NCI-H187 treated with DMSO at 0.1 percent for 48 hours (cell line): Measurements from ENCODE around the gene ITGBL1.

Experiments
- DNase-seq: peaks from one replicate; lab custom pipeline; 2025; lab: John Stamatoyannopoulos, UW

ITGBL1 gene, protein sequence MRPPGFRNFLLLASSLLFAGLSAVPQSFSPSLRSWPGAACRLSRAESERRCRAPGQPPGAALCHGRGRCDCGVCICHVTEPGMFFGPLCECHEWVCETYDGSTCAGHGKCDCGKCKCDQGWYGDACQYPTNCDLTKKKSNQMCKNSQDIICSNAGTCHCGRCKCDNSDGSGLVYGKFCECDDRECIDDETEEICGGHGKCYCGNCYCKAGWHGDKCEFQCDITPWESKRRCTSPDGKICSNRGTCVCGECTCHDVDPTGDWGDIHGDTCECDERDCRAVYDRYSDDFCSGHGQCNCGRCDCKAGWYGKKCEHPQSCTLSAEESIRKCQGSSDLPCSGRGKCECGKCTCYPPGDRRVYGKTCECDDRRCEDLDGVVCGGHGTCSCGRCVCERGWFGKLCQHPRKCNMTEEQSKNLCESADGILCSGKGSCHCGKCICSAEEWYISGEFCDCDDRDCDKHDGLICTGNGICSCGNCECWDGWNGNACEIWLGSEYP

DNA sequence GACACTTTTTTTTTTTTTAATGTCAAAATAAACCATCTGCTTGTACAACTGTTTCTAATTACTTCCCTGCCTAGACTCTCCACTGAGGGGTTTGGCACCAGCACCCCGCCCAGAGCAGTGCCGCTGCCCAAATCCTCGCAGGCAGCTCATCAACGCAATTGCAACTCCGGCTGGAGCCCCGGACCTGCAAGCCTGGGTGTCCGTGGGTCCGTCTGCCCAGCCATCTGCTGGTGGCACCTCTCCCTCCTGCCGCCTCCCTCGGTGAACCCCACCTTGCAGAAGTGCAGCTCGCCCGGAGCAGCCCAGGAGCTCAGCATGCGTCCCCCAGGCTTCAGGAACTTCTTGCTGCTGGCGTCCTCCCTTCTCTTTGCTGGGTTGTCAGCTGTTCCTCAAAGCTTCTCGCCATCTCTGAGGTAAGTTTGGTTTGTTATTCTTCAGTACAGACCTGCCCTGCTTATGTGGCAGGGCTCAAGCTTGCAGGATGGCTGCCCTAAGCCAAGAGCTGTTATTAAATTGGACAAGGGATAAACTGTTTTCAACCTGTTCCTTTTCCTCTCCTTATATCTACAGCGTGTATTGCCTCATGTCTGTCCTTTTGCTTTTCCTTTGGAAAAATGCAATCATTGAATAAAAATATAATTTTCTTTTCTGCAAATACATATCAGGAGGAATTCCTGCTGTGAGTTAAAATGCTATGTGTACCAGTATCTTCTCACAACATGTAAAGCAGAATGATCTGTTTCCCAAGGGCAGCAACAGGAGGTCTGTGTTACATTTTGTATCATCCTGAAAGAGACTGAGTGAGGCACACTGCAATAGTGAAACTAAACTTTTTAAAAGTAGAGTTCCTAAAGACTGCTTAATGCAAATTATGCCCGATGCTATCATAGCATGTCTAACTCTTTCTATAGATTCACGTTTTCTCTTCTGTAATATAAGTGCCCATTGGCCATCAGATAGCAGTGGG is at the start of gene ITGBL1:
Gene ITGBL1, plus strand, starts transcription at position 157 of the 967 bp plus-strand sequence. Its CDS starts 159 bp downstream, at position 316.
- no peak for DNase-seq

DNA sequence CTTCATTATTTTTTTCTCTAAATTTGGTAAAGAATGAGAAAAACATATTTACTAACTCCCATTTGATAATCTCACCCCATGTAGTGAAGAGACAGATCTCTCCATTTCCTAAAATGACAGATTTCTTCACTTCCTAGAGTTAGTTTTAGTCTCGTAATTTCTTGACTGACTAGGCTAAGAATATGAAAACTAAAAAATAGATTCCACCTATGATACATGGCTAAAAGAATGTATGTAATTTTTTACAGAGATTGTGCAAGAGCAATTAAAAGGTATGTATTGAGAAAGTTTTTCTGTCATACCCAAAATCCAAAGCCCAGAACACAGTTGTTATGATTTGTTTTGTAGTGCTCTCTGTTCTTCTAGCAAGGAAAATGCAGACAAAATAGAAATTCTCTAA is 45.7 kb upstream of the ITGBL1 start:
- DNase-seq = no peak

DNA sequence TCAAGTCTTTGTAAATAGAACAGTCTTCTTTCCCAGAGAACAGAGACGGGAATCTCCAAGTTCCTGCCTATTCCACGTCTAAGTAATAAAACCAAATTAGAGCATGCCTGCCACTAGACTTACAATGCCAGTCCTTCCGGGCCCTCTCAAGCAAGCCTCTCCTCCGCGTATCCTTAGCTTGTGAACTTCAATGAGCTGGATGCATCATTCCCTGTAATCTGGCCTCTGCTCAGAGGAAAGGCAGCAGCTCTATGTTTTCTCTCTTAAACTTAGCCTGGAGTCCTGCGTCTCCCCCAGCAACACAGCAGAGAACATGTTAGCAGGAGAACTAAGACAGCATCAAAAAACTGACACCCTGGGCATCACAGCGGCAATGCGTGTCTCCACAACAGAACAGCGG is 44.3 kb upstream of the ITGBL1 start:
- DNase-seq = no peak

DNA sequence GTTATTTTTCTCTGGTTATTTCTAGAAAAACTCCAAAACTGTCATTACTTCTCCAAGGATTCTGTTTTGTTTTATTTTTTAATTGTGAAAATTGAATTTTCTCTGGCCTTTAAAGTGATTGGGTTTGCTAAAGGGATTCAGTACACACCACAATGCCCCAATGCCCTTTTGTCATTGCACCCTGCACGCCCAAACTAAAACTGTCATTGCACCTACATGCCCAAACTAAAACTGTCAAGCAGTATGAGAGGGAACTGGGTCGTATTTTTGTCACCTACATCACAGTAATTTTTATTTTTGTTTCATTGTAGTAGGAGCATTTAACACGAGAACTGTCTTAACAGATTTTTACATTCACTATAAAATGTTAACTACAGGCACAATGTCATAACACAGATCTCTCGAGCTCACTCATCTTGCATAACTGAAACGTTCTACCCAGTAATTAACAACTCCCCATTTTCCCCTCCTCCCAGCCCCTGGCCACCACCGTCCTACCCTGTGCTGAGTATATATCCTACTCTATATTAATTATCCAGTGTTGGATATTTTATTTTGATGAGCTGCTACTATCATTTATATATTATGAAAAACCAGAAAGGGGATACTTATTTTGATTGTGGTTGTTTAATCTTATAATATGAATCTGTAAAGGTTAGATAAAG is 43.4 kb upstream of the ITGBL1 start:
- DNase-seq = no peak

DNA sequence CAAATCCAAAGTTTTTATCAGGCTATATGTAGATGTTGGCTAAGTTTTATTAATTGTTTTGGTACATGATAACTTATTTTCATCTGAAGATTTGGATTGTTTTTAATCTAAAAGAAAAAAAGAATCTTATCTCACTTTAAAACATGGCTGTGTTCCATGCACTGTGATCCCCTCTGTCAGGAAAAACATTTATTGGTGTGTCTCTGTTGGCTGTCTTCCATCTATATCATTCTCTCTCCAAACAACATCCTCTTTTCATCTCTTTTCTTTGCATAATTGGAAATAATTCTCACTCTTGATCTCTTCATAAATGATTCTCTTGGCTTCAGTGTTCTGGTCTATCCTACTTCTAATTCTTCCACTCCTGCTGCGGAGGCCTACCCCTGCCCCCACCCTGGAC is 40.4 kb upstream of the ITGBL1 start:
- DNase-seq = no peak

DNA sequence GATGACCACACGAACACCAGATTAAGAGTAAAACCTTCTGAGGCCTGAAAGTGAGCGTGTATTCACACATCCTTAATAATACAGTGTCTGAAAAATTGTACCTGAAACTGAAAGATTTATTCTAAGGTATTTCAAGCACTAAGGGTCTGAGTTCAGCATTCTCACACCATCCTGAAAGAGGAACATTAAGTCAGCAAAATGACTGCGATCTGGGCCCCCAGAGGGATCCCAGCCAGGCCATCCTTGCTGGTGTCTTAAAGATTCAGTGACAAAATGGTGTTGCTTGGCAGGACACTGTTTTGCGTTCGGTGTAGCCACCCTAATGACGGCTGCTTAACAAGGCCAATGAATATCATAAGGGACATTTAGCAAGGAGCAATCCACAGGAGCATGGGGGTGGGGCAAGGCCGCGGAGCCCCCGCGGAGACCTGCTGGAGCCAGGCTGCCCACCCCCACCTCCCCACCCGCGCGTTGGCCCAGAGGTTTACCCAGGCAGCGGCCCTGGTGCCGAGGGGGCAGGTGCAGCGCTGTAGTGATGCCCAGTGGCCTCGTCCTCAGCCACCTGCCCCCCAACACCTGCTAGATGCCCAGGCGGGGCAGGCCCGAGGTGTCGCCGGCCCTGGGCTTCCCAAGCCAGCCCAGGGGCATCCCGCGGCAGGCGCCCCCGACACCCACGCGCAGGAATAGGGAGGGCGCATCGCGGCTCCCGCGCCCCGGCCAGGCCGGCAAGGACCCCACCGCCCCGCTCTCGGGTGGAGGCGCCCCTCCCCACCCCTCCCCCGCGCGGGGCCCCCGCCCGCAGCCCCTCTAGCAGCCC is 36.9 kb upstream of the ITGBL1 start:
- no peak for DNase-seq

DNA sequence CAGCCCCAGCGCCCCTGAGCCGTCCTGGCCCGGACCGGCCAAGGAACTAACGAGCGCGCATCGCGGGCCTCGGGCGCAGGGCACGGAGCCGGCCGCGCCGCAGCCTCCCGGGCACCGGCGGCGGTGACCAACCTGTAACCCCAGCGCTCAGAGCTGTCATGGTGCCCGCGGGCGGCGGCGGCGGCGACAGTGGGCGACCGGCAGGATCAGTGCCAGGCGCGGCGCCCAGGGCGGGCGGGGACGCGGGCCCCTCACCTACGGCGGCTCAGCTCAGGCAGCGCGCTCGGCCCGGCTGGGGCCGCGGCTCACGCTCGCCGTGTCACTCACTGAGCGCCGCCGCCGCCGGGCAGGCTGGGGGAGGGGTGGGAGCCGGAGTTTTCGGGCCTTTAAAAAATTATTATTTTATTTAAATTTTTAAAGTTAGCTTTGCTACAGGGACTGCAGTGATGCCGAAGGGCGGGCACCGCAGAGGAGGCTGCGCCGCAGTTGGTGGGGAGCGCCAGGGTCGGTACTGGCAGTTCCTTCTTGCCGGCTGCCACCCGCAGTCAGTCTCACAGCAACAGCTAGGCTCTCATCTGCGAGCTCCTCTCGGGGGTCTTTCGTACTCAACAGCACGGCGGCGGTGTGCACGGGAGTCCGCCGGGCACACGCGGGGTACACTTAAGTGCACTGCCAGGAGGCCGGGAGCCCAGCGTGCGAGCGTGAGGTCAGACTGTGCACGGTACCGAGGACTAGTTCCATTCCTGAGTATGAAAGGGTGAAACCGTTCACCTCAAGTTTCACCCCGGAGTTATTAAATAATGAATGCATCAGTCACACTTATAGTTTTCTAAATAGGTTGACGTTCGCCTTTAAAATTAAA is 36.1 kb upstream of the ITGBL1 start, which contains the start of gene NALCN:
Gene NALCN, minus strand, starts transcription at position 328 of the 862 bp plus-strand sequence. CDS start 17,382 bp downstream, outside the sequence.
- no peak for DNase-seq

DNA sequence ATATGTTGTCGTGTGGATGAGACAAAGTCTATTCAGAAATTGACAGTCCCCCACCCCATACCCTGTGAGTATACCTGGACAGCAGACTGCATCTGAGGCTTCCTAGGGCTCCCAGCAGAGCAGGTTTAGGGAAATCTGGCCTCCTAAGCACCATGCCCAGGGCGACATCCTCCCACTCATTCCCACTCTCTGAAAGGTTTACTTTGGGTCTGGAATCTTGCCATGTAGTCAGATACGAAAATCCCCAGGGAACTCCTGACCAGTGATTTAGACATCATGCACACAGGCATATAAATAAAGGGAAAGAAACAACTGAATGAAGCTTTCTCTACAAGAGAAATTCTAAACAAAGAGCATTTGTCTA is 35.5 kb upstream of the ITGBL1 start:
- DNase-seq = peak; percentile 59

DNA sequence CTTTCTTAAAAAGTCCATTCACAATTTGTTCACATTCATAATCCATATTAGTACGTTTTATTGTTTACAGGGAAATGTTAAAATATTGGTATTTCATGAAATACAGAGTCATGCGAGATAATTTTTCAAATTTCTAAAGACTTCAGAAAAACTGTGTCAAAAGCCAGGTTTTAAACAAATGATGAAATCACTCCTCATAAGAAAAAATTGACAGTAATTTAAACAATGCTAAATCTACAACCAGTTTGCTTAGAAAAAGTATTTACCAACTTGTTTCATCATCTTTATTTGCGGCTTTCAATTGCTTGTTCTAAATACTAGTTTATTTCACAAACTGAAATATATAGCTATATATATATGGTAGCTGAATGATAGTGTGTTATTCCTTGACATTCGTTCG is 35.0 kb upstream of the ITGBL1 start:
- DNase-seq = no peak

DNA sequence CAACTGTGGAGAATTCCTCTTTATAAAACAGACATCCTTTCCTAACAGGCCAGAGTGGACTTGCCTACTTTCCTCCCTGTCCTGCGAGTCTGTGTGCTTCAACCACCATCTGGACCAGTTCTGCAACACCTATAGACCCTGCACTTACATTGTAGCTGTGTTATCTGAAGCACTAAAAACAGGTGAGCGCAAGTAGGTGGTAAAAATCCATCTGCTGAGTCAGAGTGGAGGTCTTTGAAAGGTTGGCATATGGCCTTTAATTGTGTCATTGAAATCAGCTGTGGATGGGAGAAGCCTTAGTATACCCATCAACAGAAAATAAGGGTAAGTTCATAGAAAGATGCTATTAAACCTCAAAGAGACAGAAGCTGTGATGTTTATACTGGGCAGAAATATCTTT is 28.6 kb upstream of the ITGBL1 start:
- DNase-seq = no peak

DNA sequence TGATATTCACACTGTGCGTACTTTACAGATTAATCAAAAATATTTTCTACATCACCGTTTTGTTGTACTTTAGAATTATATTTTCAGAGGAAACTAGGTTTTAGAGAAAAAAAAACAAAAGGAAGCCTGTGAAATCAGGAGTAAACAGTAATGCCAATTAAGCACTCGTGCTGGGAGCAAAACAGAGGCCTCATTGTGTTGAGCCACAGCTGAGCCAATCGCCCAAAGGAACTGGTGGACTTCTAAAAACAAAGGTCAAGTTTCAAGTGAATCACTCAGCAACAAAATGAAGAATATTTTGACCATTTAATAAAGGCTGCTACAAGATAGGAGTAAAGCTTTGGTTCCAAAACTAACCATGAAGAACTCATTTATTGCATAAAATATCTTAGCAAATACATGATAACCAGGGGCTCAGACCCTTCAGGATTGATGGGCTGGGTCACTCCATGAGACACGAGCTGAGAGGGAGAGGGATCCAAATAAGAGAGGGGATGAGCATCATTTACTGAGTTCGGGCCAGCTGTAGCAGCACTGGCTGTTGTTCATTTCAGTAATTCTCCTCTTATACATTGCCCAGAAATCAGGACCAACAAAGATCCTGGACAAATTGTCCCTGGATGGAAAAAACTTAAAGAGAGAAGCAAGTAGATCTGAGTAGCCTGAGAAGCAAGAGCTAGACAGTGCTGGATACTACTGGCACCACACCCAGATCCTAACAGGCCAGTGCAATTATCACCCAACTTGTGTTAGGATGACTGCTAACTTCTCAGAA is 27.9 kb upstream of the ITGBL1 start:
- DNase-seq = no peak

DNA sequence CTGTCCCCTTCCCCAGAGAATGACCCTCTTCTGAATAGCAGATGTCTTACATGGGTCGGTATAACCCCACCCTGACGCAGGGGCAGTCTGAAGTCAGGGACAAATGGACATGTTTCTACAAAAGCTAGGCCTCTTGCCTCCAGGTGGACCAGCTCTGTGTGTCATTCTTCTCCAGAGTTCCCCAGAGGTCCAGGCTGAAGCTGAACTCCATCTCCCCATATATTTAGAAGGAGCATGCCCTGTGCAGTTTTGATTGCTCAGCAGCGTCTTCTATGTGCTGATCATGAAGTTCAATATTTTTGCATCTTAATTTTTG is 27.4 kb upstream of the ITGBL1 start:
- no peak for DNase-seq

DNA sequence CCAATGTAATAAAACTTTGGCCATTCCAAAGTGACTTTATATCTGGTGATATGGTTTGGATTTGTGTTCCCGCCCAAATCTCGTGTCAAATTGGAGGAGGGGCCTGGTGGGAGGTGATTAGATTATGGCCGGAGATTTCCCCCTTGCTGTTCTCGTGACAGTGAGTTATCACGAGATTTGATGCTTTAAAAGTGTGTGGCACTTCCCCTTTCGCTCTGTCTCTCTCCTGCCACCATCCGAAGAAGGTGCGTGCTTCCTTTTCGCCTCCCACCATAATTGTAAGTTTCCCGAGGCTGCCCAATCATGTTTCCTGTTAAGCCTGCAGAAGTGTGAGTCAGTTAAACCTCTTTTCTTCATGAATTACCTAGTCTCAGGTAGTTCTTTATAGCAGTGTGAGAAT is 26.9 kb upstream of the ITGBL1 start:
- DNase-seq = no peak

DNA sequence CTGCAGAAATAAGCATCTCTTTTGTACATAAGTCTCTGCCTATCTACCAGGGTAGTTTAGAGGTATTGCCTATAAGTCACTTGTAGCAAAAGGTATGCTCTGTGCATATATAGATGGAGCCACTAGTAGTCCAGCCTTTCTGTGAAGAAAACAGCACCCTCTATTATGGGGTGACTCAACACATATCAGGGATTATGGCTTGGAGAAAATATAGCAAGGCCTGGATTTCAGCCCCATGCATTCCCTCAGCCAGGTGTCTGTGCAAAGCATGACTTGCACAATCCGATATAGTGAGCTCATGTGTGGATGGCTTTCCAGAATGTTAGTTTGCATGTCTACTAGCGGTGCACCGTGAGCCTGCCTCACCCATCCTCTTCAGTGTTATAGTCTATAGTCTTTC is 22.7 kb upstream of the ITGBL1 start:
- no peak for DNase-seq

DNA sequence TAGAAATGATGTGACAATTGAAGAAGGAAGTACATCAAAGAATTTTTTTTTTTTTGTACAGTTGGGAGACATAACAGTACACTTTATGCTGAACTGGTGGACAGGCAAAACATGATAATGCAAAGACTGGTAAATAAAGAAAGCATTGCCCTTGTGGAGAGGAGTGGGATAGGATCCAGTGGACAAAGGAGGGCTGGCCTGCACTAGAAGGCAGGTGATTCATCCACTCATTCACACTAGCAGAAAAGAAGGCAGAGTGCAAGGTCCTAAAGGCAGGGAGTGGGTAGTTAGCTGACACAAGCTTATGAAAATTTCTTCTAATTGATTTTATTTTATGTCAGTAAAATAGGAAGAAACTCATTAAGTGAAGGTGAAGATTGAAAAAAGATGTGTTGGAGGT is 18.6 kb upstream of the ITGBL1 start:
- no peak for DNase-seq

DNA sequence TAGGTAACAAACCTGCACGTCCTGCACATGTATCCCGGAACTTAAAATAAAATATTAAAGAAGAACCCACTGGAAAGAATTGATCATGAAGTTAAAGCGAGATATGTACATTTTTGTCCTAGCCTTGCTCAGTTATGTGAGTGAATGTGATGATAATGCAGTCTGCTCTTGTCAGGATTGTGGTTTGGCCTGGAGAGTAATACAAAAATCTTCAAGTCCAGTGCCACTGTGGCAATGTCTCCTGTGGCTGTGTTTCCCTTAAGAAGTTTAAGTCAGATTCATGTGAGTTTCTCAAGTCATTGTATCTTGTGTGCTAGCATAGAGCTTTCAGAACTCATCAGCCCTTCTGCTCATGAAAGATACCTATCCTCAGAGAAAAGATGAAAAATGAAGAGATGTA is 18.0 kb upstream of the ITGBL1 start:
- DNase-seq = no peak

DNA sequence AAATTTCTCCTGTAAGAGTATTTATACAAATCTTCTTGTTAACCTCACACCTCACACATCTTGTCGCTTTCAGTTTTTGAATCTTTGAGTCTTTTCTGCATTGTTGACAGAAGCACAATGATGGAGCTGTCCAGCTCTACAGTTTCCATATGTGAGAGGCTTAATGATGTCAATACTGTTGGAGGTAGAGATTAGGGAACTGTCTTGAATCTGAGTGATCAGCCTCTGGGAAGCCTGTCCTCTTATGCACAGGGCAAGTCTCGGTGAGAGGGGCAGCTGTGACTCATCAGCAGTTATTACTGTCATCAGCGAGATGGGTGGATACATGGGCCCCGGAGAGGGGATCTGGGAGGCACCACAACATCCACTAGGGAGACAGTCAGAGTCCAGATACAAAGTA is 4.6 kb upstream of the ITGBL1 start:
- no peak for DNase-seq

DNA sequence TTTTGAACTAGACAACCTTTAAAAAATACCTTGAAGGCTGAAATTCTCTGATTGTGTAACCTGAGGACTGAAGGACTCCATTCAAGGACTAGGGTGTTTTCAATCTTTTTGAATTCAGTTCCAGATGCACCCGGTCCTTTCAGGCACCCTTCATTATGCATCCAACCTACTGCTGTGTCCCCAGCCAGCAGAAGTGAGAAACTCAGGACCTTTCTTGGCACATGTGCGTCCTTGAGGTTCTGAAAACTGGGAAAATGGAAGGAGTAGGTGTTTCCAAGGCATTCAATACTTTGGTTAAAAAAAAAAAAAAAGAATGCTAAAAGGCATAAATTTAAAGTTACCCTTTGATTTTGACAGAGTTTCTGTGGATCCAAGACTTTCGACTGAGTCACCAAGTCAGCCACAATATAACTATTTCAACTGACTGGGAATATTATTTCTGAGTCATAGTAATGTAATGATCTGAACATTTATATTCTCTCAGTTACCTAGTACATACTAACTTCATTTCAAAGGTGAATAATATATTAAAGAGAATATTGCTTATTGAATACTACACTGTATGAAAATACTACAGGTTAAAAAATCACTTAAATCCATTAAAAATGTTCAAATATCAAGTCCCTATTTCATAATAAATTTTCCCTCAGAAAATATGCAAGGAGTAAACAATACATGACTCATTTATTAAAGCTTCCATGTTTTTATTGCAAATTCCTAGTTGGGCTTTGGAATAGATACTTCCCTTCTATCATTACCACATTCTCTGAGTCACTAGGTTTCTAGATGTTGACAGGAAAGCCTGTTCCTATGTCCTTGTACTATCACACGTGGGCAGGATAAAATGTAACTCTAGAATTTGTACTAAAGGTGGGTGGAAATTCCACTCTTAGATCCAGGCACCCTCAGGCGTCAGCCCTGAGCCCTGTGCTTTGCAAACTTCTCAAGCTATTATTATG is 2.4 kb upstream of the ITGBL1 start:
- DNase-seq = no peak

DNA sequence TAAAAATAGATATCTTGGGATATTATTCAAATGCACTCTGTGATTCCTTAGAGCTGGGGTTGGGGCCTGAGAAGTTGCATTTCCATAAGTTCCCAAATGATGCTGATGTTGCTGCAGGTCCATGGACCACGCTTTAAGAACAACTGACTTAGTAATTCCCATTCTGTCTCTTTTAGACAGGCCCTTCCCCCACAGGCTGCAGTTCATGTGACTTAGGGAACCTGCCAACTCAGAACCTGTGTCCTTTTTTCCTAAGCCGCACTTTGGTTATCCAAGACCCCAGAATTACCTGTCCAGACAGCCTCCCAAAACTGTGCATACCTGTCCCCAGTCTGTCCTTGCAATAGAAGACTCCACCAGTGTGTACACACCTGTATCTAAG is 1.7 kb upstream of the ITGBL1 start:
- DNase-seq = no peak
